H1 (cell line): ENCODE results near the gene PLD6. TPM values are rescaled to one million over a fixed set of nuclear protein-coding genes. Genes with fewer than 3 reads are reported as not detected.

Source experiments
- CTCF ChIA-PET: fragments of 300-600 bp; sonication (Branson Sonifier 250); formaldehyde crosslinking; loops from one replicate; lab custom pipeline; 2021; ENCODE audit not compliant: partially characterized antibody; lab: Charles Lee
- POLR2A ChIA-PET: fragments of 300-600 bp; sonication (Branson Sonifier 250); formaldehyde crosslinking; loops from one replicate; lab custom pipeline; 2021; ENCODE audit warnings: inconsistent platforms; ENCODE audit not compliant: partially characterized antibody; lab: Charles Lee
- DNase-seq, 2 experiments: peaks; one replicate each; pipeline versions ENCODE4 v3.0.0 to v3.0.0-alpha.2; 2010 to 2022; ENCODE audit warnings: low spot score in 2 of 2, low read depth in 1 of 2, mixed read lengths in 1 of 2
- FAIRE-seq: peaks from 2 replicates; lab custom pipeline; 2011; peaks lifted over from hg19 to GRCh38; lab: Jason Lieb, UNC
- H2AFZ ChIP-seq: 2 replicates; pipeline ENCODE4 v1.8.1; 2012; ENCODE audit warnings: low read length, inconsistent platforms
- H2AK5ac ChIP-seq: 2 replicates; pipeline ENCODE4 v1.6.1; 2013; ENCODE audit warnings: low read depth, low read length
- H2BK120ac ChIP-seq: replicated peaks from 2 replicates; pipeline ENCODE3; 2013; ENCODE audit warnings: low read depth, low read length, inconsistent platforms
- H2BK12ac ChIP-seq: 2 replicates; pipeline ENCODE4 v1.6.1; 2013; ENCODE audit warnings: low read depth, low read length
- H2BK15ac ChIP-seq: 2 replicates; pipeline ENCODE4 v1.6.1; 2013; ENCODE audit warnings: low read length
- H2BK20ac ChIP-seq: 2 replicates; pipeline ENCODE4 v1.6.1; 2013; ENCODE audit warnings: low read length
- H2BK5ac ChIP-seq: 2 replicates; pipeline ENCODE4 v1.6.1; 2013; ENCODE audit warnings: low read depth, low read length
- H3K14ac ChIP-seq: 2 replicates; pipeline ENCODE4 v1.6.1; 2013; ENCODE audit warnings: inconsistent platforms; ENCODE audit not compliant: insufficient read length
- H3K18ac ChIP-seq: 2 replicates; pipeline ENCODE4 v1.6.1; 2013; ENCODE audit warnings: low read length; ENCODE audit errors: extremely low read depth
- H3K23ac ChIP-seq: 2 replicates; pipeline ENCODE4 v1.6.1; 2013; ENCODE audit warnings: inconsistent platforms; ENCODE audit not compliant: insufficient read length
- H3K23me2 ChIP-seq: 2 replicates; pipeline ENCODE4 v1.6.1; 2013; ENCODE audit warnings: low read depth, low read length
- H3K27ac ChIP-seq: 2 replicates; pipeline ENCODE4 v1.6.1; 2011; ENCODE audit warnings: low read depth, low read length, inconsistent platforms
- H3K27me3 ChIP-seq, 4 experiments: replicated peaks in 1 of 4; 1 replicate in 1 of 4; 2 replicates in 3 of 4; pipeline versions ENCODE4 v1.6.1 to v1.8.1; 2011 to 2013; ENCODE audit warnings: low read length in 3 of 4, mild to moderate bottlenecking in 3 of 4, inconsistent platforms in 2 of 4, mixed read lengths in 2 of 4, moderate library complexity in 1 of 4; ENCODE audit not compliant: control insufficient read depth in 3 of 4, insufficient read depth in 3 of 4; ENCODE audit errors: extremely low read depth in 1 of 4
- H3K36me3 ChIP-seq, 4 experiments: 2 replicates each; pipeline versions ENCODE4 v1.6.1 to v1.8.1; 2011 to 2013; ENCODE audit warnings: mild to moderate bottlenecking in 4 of 4, low read length in 3 of 4, moderate library complexity in 2 of 4, control low read depth in 1 of 4, inconsistent platforms in 1 of 4; ENCODE audit not compliant: insufficient read depth in 4 of 4, control insufficient read depth in 2 of 4
- H3K4ac ChIP-seq: replicated peaks from 2 replicates; pipeline ENCODE3; 2013; ENCODE audit warnings: low read length, low read depth, mixed read lengths, inconsistent platforms; ENCODE audit not compliant: insufficient read length
- H3K4me1 ChIP-seq, 4 experiments: replicated peaks in 1 of 4; 1 replicate in 1 of 4; 2 replicates in 3 of 4; pipeline versions ENCODE4 v1.6.1 to v1.8.1; 2011 to 2013; ENCODE audit warnings: low read length in 3 of 4, inconsistent platforms in 2 of 4, mixed read lengths in 1 of 4; ENCODE audit not compliant: insufficient read depth in 4 of 4, control insufficient read depth in 3 of 4
- H3K4me2 ChIP-seq, 2 experiments: 2 replicates each; pipeline versions ENCODE4 v1.6.1 to v1.8.1; 2011 to 2013; ENCODE audit warnings: low read depth in 2 of 2, low read length in 2 of 2, control low read depth in 1 of 2, inconsistent platforms in 1 of 2, mild to moderate bottlenecking in 1 of 2; ENCODE audit not compliant: insufficient read depth in 1 of 2
- H3K4me3 ChIP-seq, 4 experiments: fragments of 200-600, 300-600 bp in 1 of 4; sonication (generic), shearing (Covaris generic), sonication (Bioruptor Twin) in 1 of 4; 2 replicates each; pipeline versions ENCODE4 v1.5.1 to v1.8.1; 2011 to 2016; ENCODE audit warnings: low read length in 4 of 4, low read depth in 3 of 4, control low read depth in 2 of 4, inconsistent platforms in 2 of 4, mild to moderate bottlenecking in 2 of 4, mixed read lengths in 1 of 4, moderate library complexity in 1 of 4; ENCODE audit not compliant: insufficient read depth in 2 of 4; ENCODE audit errors: extremely low read depth in 1 of 4
- H3K56ac ChIP-seq: replicated peaks from 2 replicates; pipeline ENCODE3; 2013; ENCODE audit warnings: low read depth, mild to moderate bottlenecking, mixed read lengths, low read length, inconsistent platforms; ENCODE audit not compliant: insufficient read length
- H3K79me1 ChIP-seq: 2 replicates; pipeline ENCODE4 v1.6.1; 2013; ENCODE audit warnings: low read depth, low read length, control low read depth
- H3K79me2 ChIP-seq, 2 experiments: 2 replicates each; pipeline versions ENCODE4 v1.6.1 to v1.8.1; 2012 to 2013; ENCODE audit warnings: low read length in 2 of 2, mild to moderate bottlenecking in 2 of 2, inconsistent platforms in 1 of 2; ENCODE audit not compliant: insufficient read depth in 2 of 2, control insufficient read depth in 1 of 2
- H3K9ac ChIP-seq, 4 experiments: replicated peaks in 1 of 4; 1 replicate in 1 of 4; 2 replicates in 3 of 4; pipeline versions ENCODE4 v1.6.1 to v1.8.1; 2011 to 2013; ENCODE audit warnings: low read depth in 3 of 4, low read length in 3 of 4, control low read depth in 2 of 4, mild to moderate bottlenecking in 2 of 4, moderate library complexity in 2 of 4, inconsistent platforms in 1 of 4; ENCODE audit errors: extremely low read depth in 1 of 4
- H3K9me3 ChIP-seq, 2 experiments: 2 replicates each; pipeline versions ENCODE4 v1.6.1 to v1.8.1; 2012 to 2013; ENCODE audit warnings: mild to moderate bottlenecking in 2 of 2, moderate library complexity in 2 of 2, control low read depth in 1 of 2, inconsistent platforms in 1 of 2, low read depth in 1 of 2, low read length in 1 of 2, mixed read lengths in 1 of 2; ENCODE audit not compliant: insufficient read depth in 2 of 2
- H4K20me1 ChIP-seq, 2 experiments: replicated peaks in 1 of 2; 2 replicates each; pipeline versions ENCODE3 to v1.8.1; 2011 to 2013; ENCODE audit warnings: inconsistent platforms in 2 of 2, low read length in 2 of 2, mild to moderate bottlenecking in 1 of 2; ENCODE audit not compliant: insufficient read depth in 2 of 2, control insufficient read depth in 1 of 2
- H4K5ac ChIP-seq: 2 replicates; pipeline ENCODE4 v1.6.1; 2013; ENCODE audit warnings: low read length, low read depth, mixed read lengths, inconsistent platforms; ENCODE audit not compliant: insufficient read length
- H4K8ac ChIP-seq: 2 replicates; pipeline ENCODE4 v1.8.0; 2013; ENCODE audit warnings: mild to moderate bottlenecking, moderate library complexity, low read length, inconsistent platforms; ENCODE audit not compliant: insufficient read depth; ENCODE audit errors: extremely low read depth
- H4K91ac ChIP-seq: replicated peaks from 2 replicates; pipeline ENCODE3; 2013; ENCODE audit warnings: low read length, mixed read lengths, inconsistent platforms; ENCODE audit not compliant: insufficient read length
- ASH2L ChIP-seq: fragments of 200-600, 300-600 bp; sonication (generic); IDR thresholded peaks from one replicate; pipeline ENCODE4 v1.7.1; 2017; ENCODE audit warnings: low read length
- JUN ChIP-seq: IDR thresholded peaks from 2 replicates; pipeline ENCODE4 v1.6.1; 2011; ENCODE audit warnings: low read depth, mild to moderate bottlenecking, improper control_type of control experiment, low read length
- TAF7 ChIP-seq: optimal IDR thresholded peaks from 2 replicates; pipeline ENCODE3; 2011; ENCODE audit warnings: low read depth, mild to moderate bottlenecking, inconsistent platforms, low read length, moderate library complexity, borderline replicate concordance
- TCF12 ChIP-seq: IDR thresholded peaks from 2 replicates; pipeline ENCODE4 v1.6.1; 2011; ENCODE audit warnings: low read depth, mild to moderate bottlenecking, low read length
- WGBS, 2 experiments: shearing (Covaris generic) in 1 of 2; methylation state at CpG; one replicate each; pipeline versions ENCODE4 v1.1.6 to v1.1.7; 2013 to 2015; ENCODE audit warnings: low lambda C conversion rate in 2 of 2, mixed read lengths in 2 of 2, inconsistent platforms in 1 of 2, low coverage in 1 of 2, missing lambda C conversion rate in 1 of 2; ENCODE audit not compliant: insufficient replicate concordance in 2 of 2, insufficient coverage in 1 of 2, insufficient read length in 1 of 2; ENCODE audit errors: extremely low coverage in 1 of 2, missing lambda C conversion rate in 1 of 2; 5-methylcytosine and 5-hydroxymethylcytosine counted together
- polyA plus RNA-seq, 7 experiments: library from polyadenylated mRNA; depleted of rRNA in 3 of 7; stranded (reverse) in 5 of 7; unstranded in 2 of 7; fragments of >200 nt in 5 of 7; fragments of 200-250 nt in 2 of 7; gene quantifications; 1 replicate in 5 of 7; 2 replicates in 1 of 7; 4 replicates in 1 of 7; pipeline versions ENCODE4 v1.2.1 to v1.2.3, GENCODE V29; 2011 to 2013; ENCODE audit warnings: missing spikeins in 2 of 7, mixed read lengths in 2 of 7
- total RNA-seq: library from RNA; stranded (reverse); fragmentation: NEBNext Ultra II Directional; extraction: Animal tissue kit (Norgen Biotek cat#: 25700); gene quantifications from 2 replicates; pipeline ENCODE4 v1.2.1, GENCODE V29; 2021

Gene PLD6
- total and polyA plus RNA-seq, 2 of the 8 experiments (the other 6 are each of a cell fraction or from before 2014, with no cell fraction given) = 0.20 to 0.22 TPM

GRCh38 chr17:17177176-17177575 lies 29.0 kb downstream of the PLD6 start:
- Histone ChIP-seq H2BK20ac (no peak overlapping the region), H3K9me3 (no peaks in the 10 kb centered on the region), H2BK15ac (no peak overlapping the region), H2BK12ac (no peak overlapping the region), H3K9ac (no peak overlapping the region), H2AK5ac (no peak overlapping the region), H3K14ac (no peak overlapping the region), H3K36me3 (peaks cover 5 to 43% (median 30%) of the 10 kb centered on the region in 4 experiments; a peak in 7 of 8 replicates), H3K4me1 (no peaks in the 10 kb centered on the region), H4K91ac (no peak overlapping the region), H3K4me3 (no peak overlapping the region), H3K23ac (no peak overlapping the region), H2BK5ac (no peak overlapping the region), H2BK120ac (no peak overlapping the region), H3K4ac (no peak overlapping the region), H3K27ac (no peak overlapping the region), H3K23me2 (no peaks in the 10 kb centered on the region), H3K56ac (no peak overlapping the region), H2AFZ (no peak overlapping the region), H3K27me3 (no peaks in the 10 kb centered on the region), H3K79me1 (no peaks in the 10 kb centered on the region), H4K8ac (no peak overlapping the region), H3K79me2 (no peaks in the 10 kb centered on the region), H4K5ac (no peak overlapping the region), H3K18ac (no peak overlapping the region), H3K4me2 (no peak overlapping the region), H4K20me1 (peaks cover 0 to 13% of the 10 kb centered on the region in 2 experiments)
- ChIA-PET CTCF (interaction anchor here (0.9 kb wide), 1 partner anchor 10 kb away, joined by 3 read pairs; no protein-coding TSS in a partner anchor), POLR2A (no interaction called here)
- 93% methylated on average over 12 of the region's 12 CpGs; no CpG with 5 or more reads in 1 of the 2 experiments for WGBS, 2 experiments
- FAIRE-seq = no peak
- TF ChIP-seq ASH2L (no peak), JUN (no peak), TAF7 (no peak), TCF12 (no peak)
- DNase-seq = no peak
